ENCODE results near the gene MS4A1.
"Not testable (repeated sequence)": the region's sequence is repeated elsewhere in the genome, so short reads cannot be mapped to it uniquely, and the experiment has no call there.

DNA sequence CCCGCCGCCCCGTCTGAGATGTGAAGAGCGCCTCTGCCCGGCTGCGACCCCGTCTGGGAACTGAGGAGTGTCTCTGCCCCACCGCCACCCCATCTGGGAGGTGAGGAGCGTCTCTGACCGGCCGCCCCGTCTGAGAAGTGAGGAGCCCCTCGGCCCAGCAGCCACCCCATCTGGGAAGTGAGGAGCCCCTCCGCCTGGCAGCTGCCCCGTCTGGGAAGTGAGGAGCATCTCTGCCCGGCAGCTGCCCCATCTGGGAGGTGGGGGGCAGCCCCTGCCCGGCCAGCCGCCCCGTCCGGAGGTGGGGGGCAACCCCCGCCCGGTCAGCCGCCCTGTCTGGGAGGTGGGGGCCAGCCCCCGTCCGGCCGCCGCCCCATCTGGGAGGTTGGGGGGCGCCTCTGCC is 54.6 kb downstream of the MS4A1 start:
- TF ChIP-seq CTCF, EP300 (IDR thresholded peaks at IDR 0.05): not testable (repeated sequence)

Measured in upper lobe of left lung (tissue), 4 donors.